SK-N-MC (cell line): ENCODE measurements around the gene CDH11.

ENCODE experiments used
- EZH2 ChIP-seq: fragments of 200-600 bp; sonication (generic); IDR thresholded peaks from one replicate; pipeline ENCODE4 v1.6.1; 2017; ENCODE audit warnings: antibody characterized with exemption
- FOXP2 ChIP-seq: optimal IDR thresholded peaks from 2 replicates; pipeline ENCODE3; 2011; ENCODE audit warnings: mild to moderate bottlenecking, moderate library complexity; ENCODE audit not compliant: insufficient read depth; ENCODE audit errors: extremely low read length, control extremely low read depth
- POLR2AphosphoS5 ChIP-seq: IDR thresholded peaks from 2 replicates; pipeline ENCODE4 v1.6.1; 2012; ENCODE audit warnings: mild to moderate bottlenecking, low read depth, low read length, borderline replicate concordance

GRCh38 chr16:65023802-65024201, 98.1 kb downstream of the CDH11 start:
- TF ChIP-seq POLR2AphosphoS5 = no peak
- no peak for TF ChIP-seq EZH2
- TF ChIP-seq FOXP2 = no peak
